Ovary (tissue), 3 donors: Measurements from ENCODE around the gene ZMIZ1.

Source experiments
- CTCF ChIP-seq, 3 donors: fragments of 450-650 bp in 2 of 3; fragments of 200-600 bp in 1 of 3; IDR thresholded peaks; one replicate each; pipeline versions ENCODE4 v1.5.1 to v1.8.0; 2016 to 2022; ENCODE audit warnings: antibody characterized with exemption in 3 of 3, mild to moderate bottlenecking in 1 of 3
- POLR2A ChIP-seq: fragments of 450-650 bp; IDR thresholded peaks from one replicate; pipeline ENCODE4 v1.6.1; 2017; ENCODE audit warnings: antibody characterized with exemption, mild to moderate bottlenecking, moderate library complexity
- donor health status: DM: no; HTN: no; CAD: no.

DNA sequence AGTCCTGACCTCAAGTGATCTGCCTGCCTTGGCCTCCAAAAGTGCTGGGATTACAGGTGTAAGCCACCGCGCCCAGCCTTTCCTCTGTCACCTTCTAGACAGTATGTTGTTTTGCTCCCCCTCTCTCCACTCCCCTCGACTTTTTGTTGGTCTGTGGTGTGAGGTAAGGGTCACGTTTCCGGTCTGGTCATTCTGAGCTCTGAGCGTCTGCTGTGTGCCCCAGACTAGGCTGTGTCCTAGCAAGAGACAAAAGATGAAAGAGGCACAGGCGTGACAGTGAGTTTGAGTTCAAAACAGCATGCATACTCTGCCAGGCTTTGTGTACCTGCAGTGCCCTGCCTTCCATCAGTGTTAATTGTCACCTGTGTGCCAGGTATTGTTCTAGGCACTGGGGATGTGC, 191.1 kb downstream of the ZMIZ1 start:
- TF ChIP-seq CTCF (IDR thresholded peaks at IDR 0.05), result no peak
- no peak for TF ChIP-seq POLR2A
